ENCODE results near the gene TAX1BP1.

The TAX1BP1 gene

GRCh38 chr7:27784399-27785053, 44.6 kb downstream of the TAX1BP1 start:
- no peak for DNase-seq

DNA sequence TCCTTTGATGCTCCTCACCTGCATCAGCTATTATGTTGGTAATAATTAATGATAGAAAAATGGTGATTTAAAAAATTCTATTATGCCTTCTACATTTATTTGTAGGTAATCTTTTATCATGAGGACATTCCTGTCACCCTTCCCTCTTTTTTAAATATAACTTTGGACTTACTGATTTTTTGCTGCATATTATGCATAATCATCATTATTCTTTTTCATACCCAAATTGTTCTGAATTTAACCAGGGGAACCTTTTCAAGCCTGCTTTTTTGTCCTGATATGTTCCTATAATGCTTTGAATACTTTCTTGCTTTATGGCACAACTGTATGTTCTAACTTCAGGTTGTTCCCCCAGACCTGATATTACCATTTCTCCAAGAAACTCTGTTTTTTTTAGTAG, 48.5 kb downstream of the TAX1BP1 start:
- DNase-seq = no peak

- no peak for DNase-seq
Measured at GRCh38 chr7:27793780-27794179, 53.8 kb downstream of the TAX1BP1 start.

GRCh38 chr7:27795977-27796376, 56.0 kb downstream of the TAX1BP1 start:
- no peak for DNase-seq

- no peak for DNase-seq
Measured at GRCh38 chr7:27799212-27799611, 59.2 kb downstream of the TAX1BP1 start.

DNA sequence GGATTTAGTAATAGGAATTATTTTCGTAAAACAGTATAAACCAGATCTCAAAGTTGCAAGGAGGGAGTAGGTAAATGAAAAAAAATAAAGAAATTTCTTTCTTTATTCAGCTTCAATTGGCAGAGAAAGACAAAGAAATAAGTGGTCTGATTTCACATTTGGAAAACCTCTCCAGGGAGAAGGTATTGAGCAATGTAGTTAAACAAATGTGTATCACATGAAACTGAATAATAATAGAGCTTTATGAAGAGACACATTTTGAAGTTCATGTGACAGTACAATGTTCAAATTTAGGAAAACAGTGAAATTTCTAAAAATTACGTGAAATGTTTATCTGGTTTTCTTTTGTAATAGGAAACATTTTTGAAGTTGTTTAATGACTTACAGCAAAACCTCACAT, 63.0 kb downstream of the TAX1BP1 start:
- no peak for DNase-seq

DNA sequence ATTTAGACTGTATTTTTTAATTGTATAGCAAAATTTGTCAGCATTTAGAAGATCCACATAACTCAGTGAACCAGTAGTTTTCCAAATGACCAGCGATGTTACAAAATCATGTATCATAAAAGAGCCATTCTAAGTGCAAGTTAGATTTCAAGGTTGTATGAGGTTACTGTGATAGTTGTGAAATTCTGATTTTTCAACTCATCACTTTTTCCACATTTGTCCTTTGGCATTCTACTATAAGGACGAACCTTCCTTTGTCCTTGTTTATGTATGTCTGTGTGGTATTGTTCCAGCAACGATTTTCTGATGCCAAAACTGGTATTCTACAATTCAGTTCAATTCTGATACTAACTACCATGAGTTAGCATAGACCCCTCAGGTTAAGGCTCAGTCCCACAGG, 64.2 kb downstream of the TAX1BP1 start:
- DNase-seq = no peak

GRCh38 chr7:27808626-27809025, 68.7 kb downstream of the TAX1BP1 start:
- no peak for DNase-seq

DNA sequence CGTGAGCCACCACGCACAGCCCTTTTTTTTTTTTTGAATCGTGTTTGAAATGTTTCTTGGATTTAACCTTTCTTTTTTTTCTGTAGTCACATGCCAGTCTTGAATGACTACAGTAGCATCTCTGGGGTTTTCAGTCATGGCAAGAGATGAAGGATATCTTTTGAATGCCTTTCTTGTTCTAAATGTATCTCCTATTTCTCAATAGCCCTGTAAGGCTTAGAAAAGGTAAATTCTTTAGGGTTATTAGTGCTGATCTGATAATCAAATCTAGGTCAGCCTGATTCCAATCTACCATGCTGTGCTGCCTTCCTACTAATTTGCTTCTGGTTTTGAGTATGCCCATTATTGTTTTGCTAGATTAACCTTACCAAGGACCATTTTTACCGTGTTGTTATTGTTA, 70.2 kb downstream of the TAX1BP1 start:
- DNase-seq = no peak

DNA sequence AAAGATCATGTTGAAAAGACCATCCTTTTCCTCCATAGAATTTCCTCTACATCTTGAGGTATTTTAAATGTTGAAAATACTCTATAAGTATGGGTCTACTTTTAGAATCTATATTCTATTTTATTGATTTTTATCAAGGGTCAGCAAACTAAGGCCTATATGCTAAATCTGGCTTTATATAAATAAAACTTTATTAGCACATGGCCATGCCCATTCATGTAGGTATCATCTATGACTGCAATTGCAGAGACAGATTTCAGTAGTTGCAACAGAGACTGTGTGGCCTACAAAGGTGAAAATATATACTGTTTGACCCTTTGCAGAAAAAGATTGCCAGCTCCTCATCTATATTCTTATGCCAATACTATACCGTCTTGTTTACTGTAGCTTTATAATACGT, 72.7 kb downstream of the TAX1BP1 start:
- no peak for DNase-seq

GRCh38 chr7:27822245-27822644, 82.3 kb downstream of the TAX1BP1 start:
- no peak for DNase-seq

DNA sequence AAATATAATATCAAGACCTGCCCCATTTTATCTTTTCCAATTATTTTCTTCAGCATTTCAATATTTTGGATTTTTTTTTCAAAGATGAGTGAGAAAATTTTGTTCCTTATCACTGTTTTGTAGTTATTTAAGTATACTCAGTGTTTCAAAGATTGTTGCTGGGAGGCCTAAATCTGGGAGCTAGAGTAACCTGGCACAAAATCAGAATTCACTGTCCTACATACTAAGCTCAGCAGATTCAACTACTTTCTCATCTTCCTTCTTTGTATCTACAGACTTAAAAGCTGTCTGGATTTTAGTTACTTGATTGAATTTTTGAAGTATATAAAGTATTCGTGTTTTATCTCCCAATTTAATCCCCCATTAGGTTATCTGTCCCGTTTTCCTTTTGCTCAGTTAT, 85.9 kb downstream of the TAX1BP1 start:
- no peak for DNase-seq

DNA sequence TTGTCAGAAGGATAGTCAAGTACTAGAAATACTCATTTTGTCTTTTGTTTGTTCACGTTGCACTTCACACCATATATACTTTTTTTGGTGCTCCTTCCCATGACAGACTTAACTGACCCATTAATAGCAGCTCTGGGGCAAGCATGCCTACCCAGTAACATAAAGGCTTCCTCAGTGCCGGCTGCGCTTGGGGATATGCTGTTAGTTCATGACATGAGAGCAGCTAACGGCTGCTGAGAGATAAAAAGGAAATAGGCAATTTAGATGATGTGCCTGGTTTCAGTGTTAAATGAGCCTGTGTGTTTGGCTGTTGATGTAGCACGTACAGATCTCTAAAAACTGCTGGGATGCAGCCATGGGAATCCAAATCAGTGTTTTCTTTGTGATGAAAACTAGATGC, 86.4 kb downstream of the TAX1BP1 start:
- no peak for DNase-seq

DNA sequence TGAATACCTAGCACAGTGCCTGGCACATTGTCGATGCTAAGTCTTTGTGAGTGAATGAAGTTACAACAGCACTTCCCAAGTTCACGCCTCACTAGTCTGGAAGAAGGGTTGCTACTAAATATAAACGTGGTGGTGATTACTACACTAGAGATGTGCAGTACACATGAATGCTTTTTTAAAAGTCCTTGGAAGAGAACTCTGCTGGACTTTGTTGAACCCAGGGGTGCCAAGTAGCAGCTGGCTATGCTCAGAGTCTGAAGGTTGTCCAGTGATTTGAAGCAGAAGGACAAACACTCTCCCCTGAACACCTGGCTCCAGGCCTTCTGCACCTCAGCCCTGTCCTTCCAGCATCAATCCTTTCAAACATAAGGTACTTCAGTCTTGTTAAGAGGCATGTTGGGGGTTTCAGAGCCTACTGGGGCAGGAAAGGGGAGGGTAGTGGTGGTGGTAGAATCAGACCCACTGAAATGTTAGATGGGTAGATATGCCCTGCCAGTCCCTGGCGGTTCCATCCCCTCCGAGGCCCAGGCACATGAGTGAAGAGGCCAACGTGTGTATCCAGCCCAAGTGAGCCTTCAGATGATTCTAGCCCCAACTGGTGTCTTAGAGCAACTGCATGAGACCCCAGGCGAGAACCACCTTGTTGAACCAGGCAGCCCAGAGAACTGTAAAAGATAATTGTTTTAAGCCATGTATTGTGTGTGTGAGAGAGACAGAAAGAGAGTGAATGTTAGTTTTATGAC, 94.4 kb downstream of the TAX1BP1 start:
- DNase-seq = peak; percentile 39

GRCh38 chr7:27835376-27835775, 95.4 kb downstream of the TAX1BP1 start:
- DNase-seq = no peak

DNA sequence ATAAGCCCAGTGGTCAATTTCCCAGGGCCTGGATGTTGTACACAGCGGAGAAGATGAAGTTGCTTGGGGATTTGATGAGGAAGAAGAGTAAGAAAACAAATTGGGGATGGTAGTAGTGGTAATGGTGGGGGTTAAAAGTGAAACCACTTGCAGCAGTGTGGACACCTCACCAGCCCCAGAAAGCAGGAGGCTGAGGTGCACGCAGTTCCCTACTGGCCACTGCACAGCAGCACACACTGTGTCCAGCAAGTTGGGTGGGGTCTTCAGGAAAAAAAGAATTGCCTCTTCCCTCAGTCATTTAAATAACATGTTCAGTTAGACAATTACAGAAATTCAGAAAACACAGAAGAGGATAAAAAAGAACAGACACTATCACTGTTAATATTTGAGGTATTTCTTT, 96.6 kb downstream of the TAX1BP1 start:
- DNase-seq = no peak

- no peak for DNase-seq
Measured at GRCh38 chr7:27839099-27839498, 99.1 kb downstream of the TAX1BP1 start.

- DNase-seq = no peak
Measured at GRCh38 chr7:27840313-27840712, 100.4 kb downstream of the TAX1BP1 start.

GRCh38 chr7:27840760-27841364, 100.9 kb downstream of the TAX1BP1 start:
- DNase-seq = no peak

DNA sequence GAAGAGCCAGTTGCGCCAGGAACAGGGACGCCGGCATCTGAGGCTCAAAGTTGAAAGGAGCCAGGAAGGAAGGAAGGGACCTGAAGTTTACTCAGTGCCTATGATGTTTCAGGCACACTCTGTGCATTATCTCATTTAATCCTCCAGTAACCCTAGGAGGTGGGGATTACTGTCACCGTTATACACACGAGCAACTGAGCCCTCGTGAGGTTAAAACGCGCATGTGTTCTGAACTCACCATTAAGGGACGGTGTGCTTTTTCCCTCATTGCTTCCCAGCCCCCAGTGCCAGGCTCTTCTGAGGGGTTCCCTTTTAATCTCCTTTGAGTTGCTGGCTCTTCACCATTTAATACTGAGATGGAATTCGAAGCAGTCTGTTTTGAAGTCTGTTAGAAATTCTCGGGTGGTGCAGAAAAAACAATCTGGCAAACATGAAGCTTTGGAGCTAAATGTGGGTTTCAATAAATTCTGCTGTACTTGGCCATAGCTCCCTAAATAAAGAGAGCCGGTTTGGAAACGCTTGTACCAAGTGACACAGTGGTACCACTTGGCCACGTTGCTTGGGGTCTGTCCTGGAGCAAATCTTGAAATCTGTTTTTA, 102.2 kb downstream of the TAX1BP1 start:
- DNase-seq = no peak

- no peak for DNase-seq
Measured at GRCh38 chr7:27842851-27843250, 102.9 kb downstream of the TAX1BP1 start.

GRCh38 chr7:27843584-27844305, 103.8 kb downstream of the TAX1BP1 start:
- DNase-seq = no peak

GRCh38 chr7:27846388-27846787, 106.4 kb downstream of the TAX1BP1 start:
- DNase-seq = no peak
